GM19239 (cell line): ENCODE data around the gene SALL4.
"Not testable (repeated sequence)": the region's sequence is repeated elsewhere in the genome, so short reads cannot be mapped to it uniquely, and the experiment has no call there.

Experiments
- DNase-seq: peaks from one replicate; pipeline ENCODE4 v3.0.0; 2011; ENCODE audit warnings: low spot score; ENCODE audit not compliant: insufficient read length
- FAIRE-seq: peaks from 2 replicates; lab custom pipeline; 2011; peaks lifted over from hg19 to GRCh38; lab: Jason Lieb, UNC

Gene SALL4

DNA sequence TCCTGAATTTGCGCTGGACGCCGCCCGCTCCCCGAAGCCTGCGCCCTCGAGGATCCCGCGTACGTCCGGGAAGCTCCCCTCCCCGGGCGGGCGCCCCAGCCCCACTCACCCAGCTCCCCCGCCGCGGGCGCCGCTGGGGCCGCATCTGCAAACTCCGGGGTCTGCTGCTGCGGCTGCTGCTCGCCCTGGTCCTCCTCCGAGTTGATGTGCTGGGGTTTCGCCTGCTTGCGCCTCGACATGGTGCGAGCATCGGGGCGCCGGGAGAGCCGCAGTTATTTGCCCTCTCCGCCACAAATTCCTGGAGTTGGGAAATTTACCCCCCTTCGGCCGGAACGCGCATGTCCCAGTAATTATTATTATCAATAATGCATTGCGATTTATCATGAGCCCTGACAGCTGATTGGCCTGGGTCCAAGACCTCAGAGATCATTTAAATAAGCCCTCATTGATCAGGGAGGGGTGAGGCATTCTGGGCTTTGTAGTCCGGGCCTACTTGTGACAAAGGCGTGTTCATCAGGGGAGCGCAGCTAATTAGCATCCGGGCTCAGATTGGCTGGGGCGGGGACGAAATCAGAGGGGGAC is at the start of gene SALL4:
SALL4 (minus strand) TSS at position 352 of the 582 bp plus-strand sequence; CDS start at position 239, 113 bp downstream.
- FAIRE-seq (no peak), DNase-seq (no peak)

DNA sequence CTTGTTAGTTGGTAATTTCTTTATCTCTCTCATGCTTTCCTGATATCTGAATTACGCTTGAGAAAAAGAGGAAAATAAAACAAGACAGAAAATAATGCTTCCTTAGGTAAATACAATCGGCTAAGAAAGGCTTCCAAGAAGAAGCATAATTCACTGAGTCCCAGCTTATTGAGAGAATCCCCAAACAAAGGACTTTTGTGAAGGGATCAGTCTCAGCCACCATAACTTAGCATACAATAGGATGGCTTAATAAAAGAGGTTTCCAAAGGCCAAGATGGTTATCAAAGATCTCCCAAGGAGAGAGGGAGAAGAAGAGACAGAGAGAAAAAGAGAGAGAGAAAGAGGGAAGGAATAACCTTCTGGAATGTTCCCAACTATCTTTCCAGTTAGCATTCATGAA is 46.0 kb upstream of the SALL4 start:
- DNase-seq (no peak), FAIRE-seq (no peak)

DNA sequence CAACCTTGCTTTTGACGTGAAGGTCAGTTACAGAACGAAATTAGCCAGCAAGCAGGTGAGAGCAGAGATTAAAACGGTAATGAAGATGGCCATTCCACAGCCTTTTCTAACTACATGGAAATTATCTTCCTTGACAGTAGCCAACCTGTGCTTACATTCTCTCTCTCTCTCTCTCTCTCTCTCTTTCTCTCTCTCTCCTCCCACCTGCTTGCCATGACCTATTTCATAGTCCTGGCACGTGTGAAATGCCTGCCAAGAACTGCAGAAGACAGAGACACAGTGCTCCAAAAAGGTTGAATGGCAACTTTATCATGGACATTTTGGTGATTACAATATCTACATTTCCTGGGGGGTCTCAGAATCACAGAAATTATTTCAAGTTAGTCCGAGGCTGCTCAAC is 38.5 kb upstream of the SALL4 start:
- FAIRE-seq, result no peak
- no peak for DNase-seq

DNA sequence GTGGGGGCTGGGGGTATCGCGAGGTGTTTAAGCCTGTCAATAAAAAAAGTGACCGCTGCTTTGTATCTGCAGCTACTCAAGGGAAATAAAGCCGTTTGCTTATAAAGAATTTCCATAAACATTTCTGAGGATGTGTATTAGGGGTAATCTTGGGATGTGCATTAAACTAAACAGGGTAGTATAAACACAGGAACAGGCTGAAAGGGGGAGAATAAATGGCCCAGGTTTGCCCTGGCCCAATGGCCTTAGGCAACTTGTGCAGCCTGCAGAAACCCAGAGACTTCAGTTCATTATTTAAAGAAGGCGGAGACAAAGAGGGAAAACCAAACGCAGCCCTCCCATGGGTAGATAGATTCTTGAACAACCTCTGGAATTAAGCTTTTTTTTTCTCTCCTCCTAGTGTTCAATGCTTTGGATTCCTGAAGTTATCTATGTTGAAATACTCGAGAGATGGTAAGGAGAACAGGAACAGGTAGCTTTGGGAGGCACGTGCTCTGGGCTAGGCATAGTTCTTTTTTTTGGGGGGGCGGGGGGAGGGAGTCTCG is 35.6 kb upstream of the SALL4 start:
- DNase-seq (no peak), FAIRE-seq (no peak)

DNA sequence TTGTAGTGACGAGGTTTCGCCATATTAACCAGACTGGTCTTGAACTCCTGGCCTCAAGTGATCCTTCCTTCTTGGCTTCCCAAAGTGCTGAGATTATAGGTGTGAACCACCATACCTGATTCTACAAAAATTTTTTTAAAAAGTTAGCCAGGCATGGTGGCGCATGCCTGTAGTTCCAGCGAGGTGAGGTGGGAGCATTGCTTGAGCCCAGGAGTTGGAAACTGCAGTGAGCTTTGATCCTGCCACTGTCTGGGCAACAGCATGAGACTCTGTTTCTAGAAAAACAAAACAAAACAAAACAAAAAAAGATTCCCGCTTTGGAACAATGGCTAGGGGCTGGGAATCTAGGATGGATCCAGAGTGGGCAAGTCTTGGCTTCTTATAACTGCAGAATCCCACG is 35.1 kb upstream of the SALL4 start:
- DNase-seq (no peak), FAIRE-seq (no peak)

DNA sequence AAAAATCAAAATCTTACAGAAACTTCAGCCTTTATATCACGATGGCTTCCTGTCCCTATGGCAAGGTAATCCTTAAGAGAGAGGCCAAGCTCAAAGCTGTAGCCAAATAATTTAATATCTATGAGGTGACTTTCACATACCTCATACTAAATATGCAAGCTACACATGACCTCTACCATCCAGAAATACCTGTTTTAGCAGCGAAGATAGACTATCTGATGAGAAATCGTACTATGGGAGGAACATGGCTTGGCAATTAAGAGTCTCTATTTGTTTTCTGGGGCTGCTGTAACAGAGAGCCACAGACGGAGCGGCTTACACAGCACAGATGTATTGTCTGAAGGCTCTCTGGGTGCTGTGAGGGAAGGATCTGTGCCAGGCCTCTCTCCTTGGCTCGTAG is 31.0 kb upstream of the SALL4 start:
- DNase-seq (no peak), FAIRE-seq (no peak)

DNA sequence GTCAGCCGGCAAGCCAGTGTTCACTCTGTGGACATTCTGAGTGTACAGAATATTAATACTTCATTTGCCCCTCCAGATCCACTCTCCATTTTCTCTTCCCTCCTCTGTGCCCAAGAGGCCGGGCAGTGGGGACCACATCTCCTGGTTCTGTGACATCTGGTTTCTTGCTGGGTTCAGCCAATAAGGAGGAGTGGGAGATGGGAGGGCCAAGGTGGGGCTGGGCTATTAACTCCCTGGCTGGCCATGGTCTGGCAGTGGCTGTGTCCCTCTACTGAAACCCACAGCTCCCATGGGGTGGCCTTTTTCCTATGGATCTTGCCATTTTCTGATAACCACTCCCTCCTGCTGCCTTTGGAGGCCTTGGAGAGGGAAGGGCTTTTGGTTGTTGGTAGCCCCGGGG is 30.0 kb upstream of the SALL4 start:
- FAIRE-seq (no peak), DNase-seq (no peak)

DNA sequence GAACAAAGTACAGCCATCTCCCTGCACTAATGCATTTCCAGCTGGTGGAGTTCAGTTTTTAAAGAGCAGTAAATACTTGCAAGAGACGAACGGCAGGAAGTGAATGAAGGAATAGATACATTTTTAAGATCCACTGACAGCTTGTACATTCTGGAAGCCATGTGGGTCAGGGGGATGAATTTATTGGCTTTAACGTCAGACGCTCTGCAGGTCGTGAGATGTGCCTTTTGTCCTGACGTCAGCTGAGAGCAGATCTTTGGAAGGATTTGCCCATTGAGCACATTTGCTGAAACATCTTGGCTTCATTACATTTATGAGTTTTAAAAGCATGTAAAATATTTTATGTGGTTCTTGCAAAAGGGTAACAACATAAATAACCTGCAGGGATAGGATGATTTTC is 29.5 kb upstream of the SALL4 start:
- DNase-seq (no peak), FAIRE-seq (no peak)

DNA sequence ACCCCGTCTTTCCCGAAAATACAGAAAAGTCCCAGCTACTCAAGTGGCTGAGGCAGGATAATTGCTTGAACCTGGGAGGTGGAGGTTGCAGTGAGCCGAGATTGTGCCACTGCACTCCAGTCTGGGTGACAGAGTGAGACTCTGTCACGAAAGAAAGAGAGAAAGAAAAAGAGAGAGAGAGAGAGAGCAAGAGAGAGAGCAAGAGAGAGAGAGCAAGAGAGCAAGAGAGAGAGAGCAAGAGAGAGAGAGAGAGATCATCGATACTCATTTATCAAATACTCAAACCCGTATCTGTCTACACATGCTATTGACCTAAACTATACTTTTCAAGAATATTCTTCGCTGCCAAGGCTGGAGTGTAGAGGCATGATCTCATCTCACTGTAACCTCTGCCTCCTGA is 28.2 kb upstream of the SALL4 start:
- DNase-seq, result no peak
- no peak for FAIRE-seq

DNA sequence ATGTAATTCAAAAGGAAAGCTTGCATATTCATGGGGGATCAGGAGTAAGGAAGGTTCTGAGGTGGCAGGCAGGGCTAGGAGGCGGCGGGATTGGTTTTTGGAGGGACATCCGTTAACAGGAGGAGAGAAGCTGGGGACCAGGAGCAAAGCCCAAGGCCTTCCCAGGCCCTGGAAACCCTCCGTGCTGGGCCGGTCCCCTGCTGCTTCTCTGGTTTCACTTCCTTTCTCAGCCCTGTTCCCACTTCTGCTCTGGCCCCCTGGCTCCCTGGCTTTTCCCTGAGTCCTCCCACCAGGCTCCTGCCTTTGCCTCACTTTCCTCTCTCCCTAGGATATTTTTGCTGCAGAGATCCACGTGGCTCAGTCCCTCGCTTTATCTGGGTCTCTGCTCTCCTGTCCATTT is 26.4 kb upstream of the SALL4 start:
- no peak for DNase-seq
- FAIRE-seq, result no peak

DNA sequence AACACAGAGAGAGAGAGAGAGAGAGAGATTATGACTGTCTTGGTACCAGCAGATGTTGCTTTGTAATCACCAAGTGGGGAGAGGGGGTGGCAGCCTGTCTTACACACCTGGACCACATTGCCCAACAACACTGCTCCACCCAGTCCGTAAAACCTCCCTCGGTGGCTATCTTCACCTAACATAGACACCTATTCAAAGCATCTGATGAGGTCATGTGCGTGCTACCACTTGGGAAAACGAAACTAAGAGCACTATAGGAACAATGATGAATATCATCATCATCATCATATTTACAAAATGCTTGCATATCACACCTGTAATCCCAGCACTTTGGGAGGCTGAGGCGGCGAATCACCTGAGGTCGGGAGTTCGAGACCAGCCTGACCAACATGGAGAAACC is 24.1 kb upstream of the SALL4 start:
- DNase-seq, result no peak

DNA sequence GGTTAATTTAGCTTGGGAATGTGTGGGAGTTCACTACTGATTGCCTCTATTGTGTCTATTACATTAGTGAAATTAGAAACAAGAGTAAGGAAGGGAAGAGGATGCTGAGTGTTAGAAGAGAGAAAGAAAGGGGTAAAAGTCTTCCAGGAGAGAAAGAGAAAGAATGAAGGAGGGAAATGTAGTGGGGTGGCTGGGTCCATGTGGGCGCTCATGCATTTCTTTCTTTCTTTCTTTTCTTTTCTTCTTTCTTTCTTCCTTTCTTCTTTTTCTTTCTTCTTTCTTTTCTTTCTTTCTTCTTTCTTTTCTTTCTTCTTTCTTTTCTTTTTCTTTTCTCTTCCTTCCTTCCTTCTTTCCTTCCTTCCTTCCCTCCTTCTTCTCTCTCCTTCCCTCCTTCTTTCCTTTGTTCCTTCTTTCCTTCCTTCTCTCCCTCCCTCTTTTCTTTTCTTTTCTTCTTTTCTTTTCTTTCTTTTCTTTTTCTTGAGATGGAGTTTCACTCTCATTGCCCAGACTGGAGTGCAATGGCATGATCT is 16.2 kb upstream of the SALL4 start:
- DNase-seq, result no peak
- FAIRE-seq, result no peak

More for the DNA sequence above, 24.1 kb upstream of the SALL4 start:
- FAIRE-seq, result no peak

DNA sequence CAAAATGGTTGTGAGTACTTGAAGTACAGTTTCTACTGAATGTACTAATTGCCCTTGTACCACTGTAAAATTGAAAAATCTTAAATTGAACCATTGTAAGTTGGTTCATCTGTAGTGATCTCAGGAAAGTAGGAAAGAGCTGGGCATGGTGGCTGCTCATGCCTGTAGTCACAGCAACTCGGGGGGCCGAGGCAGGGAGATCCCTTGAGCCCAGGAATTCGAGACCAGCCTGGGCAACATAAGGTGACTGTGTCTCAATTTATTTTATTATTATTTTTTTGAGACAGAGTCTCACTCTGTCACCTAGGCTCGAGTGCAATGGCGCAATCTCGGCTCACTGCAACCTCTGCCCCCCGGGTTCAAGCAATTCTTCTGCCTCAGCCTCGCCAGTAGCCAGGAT is 14.5 kb upstream of the SALL4 start:
- FAIRE-seq, DNase-seq: not testable (repeated sequence)

DNA sequence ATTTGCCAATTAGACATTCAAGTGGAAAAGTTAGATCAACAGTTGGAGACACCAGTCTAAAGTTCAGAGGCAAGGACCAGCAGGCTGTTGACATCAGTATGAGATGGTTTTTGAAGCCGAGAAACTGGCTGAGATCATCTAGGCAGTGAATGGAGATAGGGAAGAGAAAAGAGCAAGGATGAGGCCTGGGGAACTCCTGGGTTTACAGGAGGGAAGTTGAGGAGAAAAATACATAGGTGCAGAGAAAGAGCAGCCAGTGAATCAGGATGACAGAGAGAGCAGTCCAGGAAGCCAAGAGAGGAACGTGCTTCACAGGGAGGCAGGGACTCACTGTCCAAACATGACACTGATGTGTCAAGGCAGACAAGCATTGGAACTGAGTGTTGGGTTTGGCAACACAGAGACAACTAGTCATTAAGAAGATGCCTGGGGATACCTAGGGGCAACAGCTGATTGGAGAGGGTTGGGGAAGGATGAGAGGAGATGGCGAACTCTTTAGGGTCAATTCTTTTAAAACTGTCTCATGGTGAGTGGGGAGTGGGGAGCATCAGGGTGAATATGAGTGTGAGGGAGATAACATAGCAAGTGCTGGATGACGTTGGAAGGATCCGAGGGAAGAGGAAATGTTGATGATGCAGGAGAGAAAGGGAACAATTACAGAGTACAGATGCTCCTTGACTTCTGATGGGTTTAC is 13.2 kb upstream of the SALL4 start:
- no peak for FAIRE-seq
- no peak for DNase-seq

DNA sequence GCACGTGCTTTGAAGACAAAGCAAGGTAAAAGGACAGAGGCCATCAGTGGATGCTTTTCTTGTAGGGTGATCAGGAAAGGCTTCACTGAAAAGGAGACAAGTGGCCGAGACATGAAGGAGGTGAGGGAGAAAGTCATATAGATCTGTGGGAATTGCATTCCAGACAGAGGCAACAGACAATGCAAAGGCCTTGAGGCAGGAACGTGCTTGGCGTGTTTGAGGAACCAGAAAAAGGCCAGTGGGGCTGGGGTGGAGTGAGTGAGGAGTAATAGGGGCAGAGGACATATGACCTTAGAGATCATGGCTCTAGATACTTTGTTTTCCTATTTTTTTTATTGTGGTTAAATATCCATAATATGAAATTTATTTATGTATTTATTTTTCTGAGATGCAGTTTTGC is 10.5 kb upstream of the SALL4 start:
- no peak for DNase-seq
- no peak for FAIRE-seq

DNA sequence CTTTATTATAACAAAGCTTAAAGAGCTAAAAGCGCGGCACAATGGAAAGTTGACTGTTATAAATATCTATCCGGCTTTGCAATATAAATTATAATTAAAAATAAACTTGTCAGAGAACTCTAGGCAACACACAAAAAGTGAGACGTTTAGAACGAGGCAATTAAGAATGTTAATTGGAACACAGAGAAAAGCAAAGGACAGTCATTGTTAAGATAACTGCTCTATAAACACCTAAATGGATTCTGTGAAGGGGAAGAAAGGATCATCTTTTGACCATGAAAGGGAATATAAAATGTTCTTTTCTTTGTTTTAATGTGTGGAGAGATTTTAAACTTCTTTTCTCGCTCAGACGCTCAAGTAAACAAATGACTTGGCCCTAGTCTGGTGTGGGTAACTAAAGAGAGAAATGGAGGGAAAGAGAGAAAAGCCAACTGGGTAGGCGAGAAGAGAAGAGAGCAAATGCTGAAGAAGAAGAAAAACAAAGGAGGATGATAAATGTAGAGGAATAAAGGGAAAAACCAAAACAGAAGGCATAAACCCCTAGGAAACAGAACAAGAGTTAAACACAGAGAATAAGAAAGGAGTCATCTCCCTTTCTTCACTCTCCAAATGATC is 9.3 kb upstream of the SALL4 start:
- DNase-seq, result no peak
- FAIRE-seq, result no peak

DNA sequence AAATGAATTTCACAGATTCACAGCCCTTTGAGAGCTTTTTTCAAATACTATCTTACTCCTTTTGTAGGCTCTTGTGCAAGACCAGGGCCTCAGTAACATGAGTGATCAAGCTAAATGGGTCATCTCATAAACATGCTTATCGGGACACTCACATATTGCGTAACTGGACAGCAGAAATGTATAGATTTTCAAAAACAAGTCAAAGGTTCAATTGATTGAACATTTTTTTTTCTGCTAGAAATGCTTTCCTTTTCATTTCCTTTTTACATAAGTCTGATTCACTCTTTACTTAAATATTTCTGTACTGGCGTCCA is 8.7 kb upstream of the SALL4 start:
- FAIRE-seq (no peak), DNase-seq (no peak)

DNA sequence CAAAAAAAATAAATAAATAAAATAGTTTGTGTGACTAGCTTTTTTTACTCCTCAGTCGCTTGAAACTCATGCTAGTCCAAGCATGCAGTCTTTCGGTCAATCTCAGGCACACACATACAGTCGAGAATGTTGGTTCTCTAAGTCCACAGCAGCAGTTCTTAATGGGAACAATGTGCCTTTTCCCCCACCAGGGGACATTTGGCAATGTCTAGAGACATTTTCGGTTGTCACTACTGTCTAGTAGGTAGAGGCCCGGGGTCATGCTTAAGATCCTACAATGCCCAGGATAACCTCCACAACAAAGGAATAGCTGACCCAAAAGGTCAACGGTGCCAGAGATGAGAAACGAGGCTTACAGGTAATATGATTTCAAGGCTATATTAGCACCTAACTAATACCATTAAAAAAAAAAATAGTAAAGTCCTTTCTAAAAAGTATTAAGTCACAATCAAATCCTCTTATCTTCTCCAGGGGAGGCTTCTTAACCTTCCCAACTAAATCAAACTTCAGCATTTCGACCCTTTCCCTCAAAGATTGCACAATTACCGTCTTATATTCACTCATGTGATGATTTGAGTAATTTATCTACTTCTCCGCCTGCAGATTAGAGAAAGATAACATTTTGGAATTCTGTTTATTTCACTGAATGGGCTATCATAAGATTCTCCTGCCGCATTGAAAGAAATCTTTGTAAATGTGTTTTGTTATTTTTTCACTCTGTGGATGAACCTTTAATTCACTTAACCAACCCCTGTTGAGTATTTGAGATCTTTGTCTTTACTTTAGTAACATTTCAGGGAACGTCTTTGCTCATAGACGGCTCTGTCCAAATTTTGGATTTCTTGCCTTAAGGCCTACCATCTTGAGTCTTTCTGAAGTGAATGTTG is 8.1 kb upstream of the SALL4 start:
- FAIRE-seq (no peak), DNase-seq (no peak)

DNA sequence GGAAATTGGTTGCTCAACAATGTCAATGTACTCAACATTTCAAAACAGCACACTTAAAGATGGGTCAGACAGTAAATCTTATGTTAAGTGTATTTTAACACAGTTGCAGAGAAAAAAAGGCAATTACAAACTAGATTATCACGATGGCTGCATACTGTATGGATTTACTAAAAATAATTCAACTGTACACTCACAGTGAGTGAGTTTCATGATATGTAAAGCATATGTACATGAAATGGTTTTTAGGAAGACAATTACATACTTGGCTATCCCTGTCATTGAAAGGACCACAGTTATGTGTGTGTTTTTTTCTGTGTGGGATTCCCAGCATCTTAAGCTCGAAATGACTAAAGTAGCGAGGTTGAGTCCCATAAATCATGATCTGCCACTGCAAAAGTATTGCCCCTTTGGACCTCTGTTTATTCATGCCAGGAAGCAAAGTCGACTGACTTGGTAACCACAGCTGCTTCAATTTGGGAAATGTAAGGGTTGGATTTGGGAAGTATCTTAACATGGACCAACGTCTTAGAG is 5.5 kb upstream of the SALL4 start:
- no peak for DNase-seq
- FAIRE-seq, result no peak

DNA sequence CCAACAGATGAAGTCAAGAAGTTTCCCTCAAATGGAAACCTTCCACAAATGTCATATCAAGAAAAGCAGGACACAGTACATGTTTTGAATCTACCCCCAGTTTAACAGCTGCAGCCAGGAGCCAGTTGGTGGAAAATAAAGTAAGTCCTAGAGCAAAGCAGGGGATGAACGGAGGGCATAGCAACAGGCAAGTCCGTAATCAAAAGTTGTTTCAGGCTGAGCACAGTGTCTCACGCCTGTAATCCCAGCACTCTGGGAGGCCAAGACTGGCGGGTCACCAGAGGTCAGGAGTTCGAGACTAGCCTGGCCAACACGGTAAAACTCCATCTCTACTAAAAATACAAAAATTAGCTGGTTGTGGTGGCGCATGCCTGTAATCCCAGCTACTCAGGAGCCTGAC is 2.4 kb upstream of the SALL4 start:
- DNase-seq (no peak), FAIRE-seq (no peak)
